Endodermal cell (in vitro differentiated cells): ENCODE measurements around the gene INSR. TPM values are rescaled to one million over a fixed set of nuclear protein-coding genes. Genes with fewer than 3 reads are reported as not detected.

Experiments
- DNase-seq: peaks from one replicate; pipeline ENCODE4 v3.0.0-alpha.2; 2017
- H3K27ac ChIP-seq: 2 replicates; pipeline ENCODE4 v1.5.1; 2013; ENCODE audit warnings: mild to moderate bottlenecking, low read depth, low read length, moderate library complexity
- H3K27me3 ChIP-seq: 2 replicates; pipeline ENCODE4 v1.6.1; 2013; ENCODE audit warnings: mild to moderate bottlenecking, low read length, moderate library complexity; ENCODE audit not compliant: insufficient read depth, control insufficient read depth, poor library complexity, severe bottlenecking
- H3K36me3 ChIP-seq: 2 replicates; pipeline ENCODE4 v1.7.0; 2013; ENCODE audit warnings: mild to moderate bottlenecking, low read length, moderate library complexity; ENCODE audit not compliant: control insufficient read depth, insufficient read depth
- H3K4me1 ChIP-seq: one replicate; pipeline ENCODE4 v1.7.0; 2013; ENCODE audit warnings: low read length; ENCODE audit not compliant: control insufficient read depth, insufficient read depth
- H3K4me3 ChIP-seq: 2 replicates; pipeline ENCODE4 v1.5.1; 2013; ENCODE audit warnings: mild to moderate bottlenecking, low read length, moderate library complexity
- H3K9ac ChIP-seq: 2 replicates; pipeline ENCODE4 v1.6.1; 2013; ENCODE audit warnings: mild to moderate bottlenecking, low read length, moderate library complexity; ENCODE audit not compliant: poor library complexity, severe bottlenecking; ENCODE audit errors: extremely low read depth
- H3K9me3 ChIP-seq: 2 replicates; pipeline ENCODE4 v1.6.1; 2013; ENCODE audit warnings: mild to moderate bottlenecking, low read length, moderate library complexity; ENCODE audit not compliant: control insufficient read depth
- H3K27ac Mint-ChIP-seq: 2 replicates; pipeline ENCODE4 v1.8.0; 2020; ENCODE audit warnings: mixed read lengths
- H3K27me3 Mint-ChIP-seq: 2 replicates; pipeline ENCODE4 v1.8.0; 2021; ENCODE audit warnings: mild to moderate bottlenecking, mixed read lengths; ENCODE audit not compliant: insufficient read depth
- H3K36me3 Mint-ChIP-seq: 2 replicates; pipeline ENCODE4 v1.8.0; 2020; ENCODE audit warnings: low read depth, mixed read lengths
- H3K4me1 Mint-ChIP-seq: 2 replicates; pipeline ENCODE4 v1.8.0; 2020; ENCODE audit warnings: mixed read lengths
- H3K4me3 Mint-ChIP-seq: 2 replicates; pipeline ENCODE4 v1.8.0; 2020; ENCODE audit warnings: mild to moderate bottlenecking, moderate library complexity, mixed read lengths
- H3K9me3 Mint-ChIP-seq: 2 replicates; pipeline ENCODE4 v1.8.0; 2020; ENCODE audit warnings: mild to moderate bottlenecking, mixed read lengths
- WGBS, 2 experiments: methylation state at CpG; one replicate each; pipeline versions ENCODE4 v1.1.5 to v1.1.7; 2013; ENCODE audit warnings: missing lambda C conversion rate in 2 of 2, mixed read lengths in 1 of 2; ENCODE audit not compliant: insufficient coverage in 1 of 2, insufficient read length in 1 of 2; 5-methylcytosine and 5-hydroxymethylcytosine counted together
- total RNA-seq, 2 donors: library from RNA; stranded (reverse); fragmentation: NEBNext Ultra II Directional in 1 of 2; extraction: Animal tissue kit (Norgen Biotek cat#: 25700) in 1 of 2; gene quantifications; 2 replicates in 1 of 2; 3 replicates in 1 of 2; pipeline ENCODE4 v1.2.1, GENCODE V29; 2021
- TF ChIP-seq, protein P1 (sequence below): fragments of 200-600 bp; sonication (generic); conservative IDR thresholded peaks from 2 replicates; pipeline ENCODE4 v1.5.0; 2021; ENCODE audit warnings: antibody characterized with exemption, mild to moderate bottlenecking

Gene INSR
- total RNA-seq, 2 donors from 2014 or later, result 31.3 to 31.5 TPM

- peaks cover 5% of the 10 kb centered on the region for H3K36me3 Mint-ChIP-seq
- H3K9me3 ChIP-seq, result peaks cover 11% of the 10 kb centered on the region
- no peak overlapping the region for H3K27ac Mint-ChIP-seq
- H3K9ac ChIP-seq, result no peak overlapping the region
- H3K27me3 ChIP-seq, result peaks cover 11% of the 10 kb centered on the region
- H3K9me3 Mint-ChIP-seq, result peaks cover 14% of the 10 kb centered on the region
- peaks cover 7% of the 10 kb centered on the region for H3K27me3 Mint-ChIP-seq
- no peak overlapping the region for H3K4me3 ChIP-seq
- no peak overlapping the region for H3K27ac ChIP-seq
- no peaks in the 10 kb centered on the region for H3K36me3 ChIP-seq
- TF ChIP-seq, protein P1, sequence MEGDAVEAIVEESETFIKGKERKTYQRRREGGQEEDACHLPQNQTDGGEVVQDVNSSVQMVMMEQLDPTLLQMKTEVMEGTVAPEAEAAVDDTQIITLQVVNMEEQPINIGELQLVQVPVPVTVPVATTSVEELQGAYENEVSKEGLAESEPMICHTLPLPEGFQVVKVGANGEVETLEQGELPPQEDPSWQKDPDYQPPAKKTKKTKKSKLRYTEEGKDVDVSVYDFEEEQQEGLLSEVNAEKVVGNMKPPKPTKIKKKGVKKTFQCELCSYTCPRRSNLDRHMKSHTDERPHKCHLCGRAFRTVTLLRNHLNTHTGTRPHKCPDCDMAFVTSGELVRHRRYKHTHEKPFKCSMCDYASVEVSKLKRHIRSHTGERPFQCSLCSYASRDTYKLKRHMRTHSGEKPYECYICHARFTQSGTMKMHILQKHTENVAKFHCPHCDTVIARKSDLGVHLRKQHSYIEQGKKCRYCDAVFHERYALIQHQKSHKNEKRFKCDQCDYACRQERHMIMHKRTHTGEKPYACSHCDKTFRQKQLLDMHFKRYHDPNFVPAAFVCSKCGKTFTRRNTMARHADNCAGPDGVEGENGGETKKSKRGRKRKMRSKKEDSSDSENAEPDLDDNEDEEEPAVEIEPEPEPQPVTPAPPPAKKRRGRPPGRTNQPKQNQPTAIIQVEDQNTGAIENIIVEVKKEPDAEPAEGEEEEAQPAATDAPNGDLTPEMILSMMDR, result no peak
- H3K4me3 Mint-ChIP-seq, result no peak overlapping the region
- DNase-seq, result no peak
- no peaks in the 10 kb centered on the region for H3K4me1 Mint-ChIP-seq
- WGBS, 2 experiments, result 90 to 94% methylated on average over 16 to 19 of the region's 19 CpGs
- H3K4me1 ChIP-seq, result peaks cover 2% of the 10 kb centered on the region
Observed at GRCh38 chr19:7101498-7102253, 192.5 kb downstream of the INSR start.

GRCh38 chr19:7099597-7099921 lies 194.7 kb downstream of the INSR start:
- H3K27me3 Mint-ChIP-seq, result peaks cover 9% of the 10 kb centered on the region
- peak overlapping the region; percentile 96 for H3K27ac Mint-ChIP-seq
- DNase-seq, result no peak
- peaks cover 22% of the 10 kb centered on the region for H3K36me3 Mint-ChIP-seq
- H3K9ac ChIP-seq, result peak overlapping the region; percentile 77
- peak overlapping the region; percentile 84 for H3K4me3 Mint-ChIP-seq
- H3K9me3 ChIP-seq, result peaks cover 30% of the 10 kb centered on the region
- H3K36me3 ChIP-seq, result no peaks in the 10 kb centered on the region
- H3K27ac ChIP-seq, result peak overlapping the region; percentile 87
- no peaks in the 10 kb centered on the region for H3K4me1 Mint-ChIP-seq
- H3K27me3 ChIP-seq, result peaks cover under 1% of the 10 kb centered on the region
- peaks cover 2% of the 10 kb centered on the region for H3K4me1 ChIP-seq
- H3K9me3 Mint-ChIP-seq, result peaks cover 34% of the 10 kb centered on the region
- 2 to 26% methylated on average over 6 to 9 of the region's 9 CpGs for WGBS, 2 experiments
- H3K4me3 ChIP-seq, result peak overlapping the region; percentile 92
- TF ChIP-seq, protein P1, result no peak

GRCh38 chr19:7098701-7099596 lies 195.3 kb downstream of the INSR start:
- H3K27ac Mint-ChIP-seq, result peak overlapping the region; percentile 96
- TF ChIP-seq, protein P1, result no peak
- H3K36me3 Mint-ChIP-seq, result peaks cover 23% of the 10 kb centered on the region
- DNase-seq, result peak; percentile 98
- peaks cover 2% of the 10 kb centered on the region for H3K4me1 ChIP-seq
- peak overlapping the region; percentile 87 for H3K27ac ChIP-seq
- H3K27me3 Mint-ChIP-seq, result peaks cover 9% of the 10 kb centered on the region
- H3K9me3 Mint-ChIP-seq, result peaks cover 38% of the 10 kb centered on the region
- WGBS, 2 experiments, result 0 to 1% methylated on average over 47 to 78 of the region's 78 CpGs
- H3K9ac ChIP-seq, result peak overlapping the region; percentile 77
- peak overlapping the region; percentile 84 for H3K4me3 Mint-ChIP-seq
- peaks cover 32% of the 10 kb centered on the region for H3K9me3 ChIP-seq
- no peaks in the 10 kb centered on the region for H3K4me1 Mint-ChIP-seq
- H3K27me3 ChIP-seq, result no peaks in the 10 kb centered on the region
- H3K4me3 ChIP-seq, result peak overlapping the region; percentile 92
- H3K36me3 ChIP-seq, result no peaks in the 10 kb centered on the region
